ENCODE results near the gene MYO9B. TPM values are rescaled to one million over a fixed set of nuclear protein-coding genes. Genes with fewer than 3 reads are reported as not detected.

MYO9B gene
- total and polyA plus RNA-seq, 2 of the 13 experiments (the other 11 are each of a cell fraction or from before 2014, with no cell fraction given) = 18.0 to 18.3 TPM

- WGBS (ENCODE audit: low lambda C conversion rate) = 91% methylated on average over 9 of the region's 9 CpGs
- Histone ChIP-seq H3K27ac (ENCODE audit: extremely low read length, insufficient read depth, low read length) (no peak overlapping the region), H3K4me3 (replicated peaks in 1 of 3; ENCODE audit: insufficient read depth in 1 of 3, low read depth in 2 of 3, low read length in 3 of 3) (no peak overlapping the region), H3K9ac (ENCODE audit: insufficient read depth, low read depth, low read length) (no peak overlapping the region), H3K9me3 (ENCODE audit: low read length) (no peaks in the 10 kb centered on the region), H3K79me2 (ENCODE audit: insufficient read depth, low read length) (no peaks in the 10 kb centered on the region), H4K20me1 (ENCODE audit: insufficient read depth, low read length) (no peaks in the 10 kb centered on the region), H2AFZ (ENCODE audit: low read length) (no peak overlapping the region), H3K4me1 (ENCODE audit: insufficient read depth, low read length) (no peaks in the 10 kb centered on the region), H3K27me3 (ENCODE audit: control insufficient read depth in 1 of 2, insufficient read depth in 2 of 2, low read length in 2 of 2) (no peaks in the 10 kb centered on the region), H3K4me2 (ENCODE audit: low read depth, low read length) (no peak overlapping the region), H3K36me3 (replicated peaks in 1 of 2; ENCODE audit: control insufficient read depth in 1 of 2, insufficient read depth in 2 of 2, low read length in 2 of 2) (peaks cover 0 to 2% of the 10 kb centered on the region in 2 experiments; a peak in 4 of 5 replicates)
- FAIRE-seq = no peak
- TF ChIP-seq EZH2 (conservative IDR thresholded peaks at IDR 0.05; ENCODE audit: low read depth, low read length) = no peak
- TF ChIP-seq MYPOP (CRISPR knock-in tag; IDR thresholded peaks at IDR 0.05) = no peak
- TF ChIP-seq ZBTB37 (CRISPR knock-in tag; IDR thresholded peaks at IDR 0.05) = no peak
- TF ChIP-seq ZNF761 (CRISPR knock-in tag; conservative IDR thresholded peaks at IDR 0.05) = no peak
- no peak for TF ChIP-seq TBX3 (IDR thresholded peaks at IDR 0.05; ENCODE audit: borderline replicate concordance)
- no peak for TF ChIP-seq CHD2 (IDR thresholded peaks at IDR 0.05; ENCODE audit: low read depth, low read length)
- intact Hi-C loops (cut with micrococcal nuclease; ENCODE audit: unreplicated experiment) (no loop called here), in situ Hi-C loops (cut with HindIII; ENCODE audit: extremely low pct_ligation_motif_present, low pct_unique_long_range_greater_than_20kb) (no loop called here)
- no TSS peak for BruUV-seq (replicated peaks)
- no peak for ATAC-seq
- DNase-seq (ENCODE audit: low spot score) = no peak
- ChIA-PET POLR2A (no interaction called here), CTCF (ENCODE audit: low intra/inter-chr PET ratio, low total read pairs) (no interaction called here)
Observed at GRCh38 chr19:17121736-17122293, 46.2 kb downstream of the MYO9B start.
